ENCODE measurements around the gene MRGPRE.

MRGPRE gene

DNA sequence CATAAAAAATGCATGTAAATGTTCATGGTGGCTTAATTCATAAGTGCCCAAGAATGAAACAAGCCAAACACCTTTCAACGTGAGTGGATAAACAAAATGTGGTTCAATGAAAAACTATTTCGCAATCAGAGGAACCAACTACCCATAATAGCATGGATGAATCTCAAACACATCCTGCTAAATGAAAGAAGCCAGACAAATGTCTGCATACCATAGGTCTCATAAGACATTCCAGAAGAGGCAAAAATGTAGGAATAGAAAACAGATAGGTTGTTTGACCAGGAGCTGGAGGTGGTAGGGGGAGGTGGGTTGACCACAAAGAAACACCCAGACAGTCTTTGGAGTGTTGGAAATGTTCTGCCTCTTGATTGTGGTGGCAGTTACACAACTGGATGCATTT lies 53.9 kb downstream of the MRGPRE start:
- peak; percentile 63 for DNase-seq (ENCODE audit: low read depth)

DNA sequence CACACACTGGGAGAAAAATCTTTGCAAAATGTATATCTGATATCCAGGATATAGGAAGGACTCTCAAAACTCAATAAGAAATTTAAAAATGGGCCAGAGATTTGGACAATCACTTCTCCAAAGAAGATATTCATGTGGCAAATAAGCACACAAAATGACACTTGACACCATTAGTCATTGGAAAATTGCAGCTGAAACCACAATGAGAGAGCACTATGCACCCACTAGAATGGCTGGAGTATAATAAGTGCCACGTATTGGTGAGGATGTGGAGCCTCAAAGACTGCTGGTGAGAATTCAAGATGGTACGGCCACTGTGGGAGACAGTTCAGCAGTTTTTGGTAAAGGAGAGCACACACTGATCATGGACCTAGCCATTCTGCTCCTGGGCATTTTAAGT lies 54.3 kb downstream of the MRGPRE start:
- DNase-seq (ENCODE audit: low read depth): peak; percentile 60
